GM12801 (cell line): ENCODE measurements around the gene PLCH2.

ENCODE experiments used
- CTCF ChIP-seq: IDR thresholded peaks from one replicate; pipeline ENCODE4 v1.5.1; 2011; ENCODE audit warnings: control low read depth; ENCODE audit not compliant: insufficient read length; ENCODE audit errors: extremely low read depth

Gene PLCH2

GRCh38 chr1:2470290-2471158 is 5.6 kb upstream of the PLCH2 start:
- TF ChIP-seq CTCF, result no peak

GRCh38 chr1:2471159-2471471 is 5.0 kb upstream of the PLCH2 start:
- TF ChIP-seq CTCF, result no peak

DNA sequence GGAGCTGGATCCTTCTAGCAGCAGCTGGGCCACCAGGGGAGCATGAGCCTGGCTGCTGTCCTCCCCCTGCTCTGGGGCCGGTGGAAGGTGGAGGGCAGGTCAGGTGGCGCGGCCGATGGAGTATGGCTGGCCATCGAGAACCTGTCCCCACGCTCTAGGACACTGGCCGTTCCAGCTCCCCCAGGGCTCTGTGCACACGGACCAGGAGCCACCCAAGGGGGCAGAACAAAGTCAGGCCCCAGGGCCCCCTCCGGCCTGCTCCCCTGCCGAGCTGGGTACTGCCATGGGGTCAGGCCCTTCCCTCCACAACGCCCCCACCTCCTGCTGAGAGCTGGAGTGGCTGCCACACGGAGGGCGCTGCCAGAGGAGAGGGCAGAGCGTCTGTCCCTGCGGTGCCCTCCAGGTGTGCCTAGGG is 4.5 kb upstream of the PLCH2 start:
- TF ChIP-seq CTCF, result no peak

DNA sequence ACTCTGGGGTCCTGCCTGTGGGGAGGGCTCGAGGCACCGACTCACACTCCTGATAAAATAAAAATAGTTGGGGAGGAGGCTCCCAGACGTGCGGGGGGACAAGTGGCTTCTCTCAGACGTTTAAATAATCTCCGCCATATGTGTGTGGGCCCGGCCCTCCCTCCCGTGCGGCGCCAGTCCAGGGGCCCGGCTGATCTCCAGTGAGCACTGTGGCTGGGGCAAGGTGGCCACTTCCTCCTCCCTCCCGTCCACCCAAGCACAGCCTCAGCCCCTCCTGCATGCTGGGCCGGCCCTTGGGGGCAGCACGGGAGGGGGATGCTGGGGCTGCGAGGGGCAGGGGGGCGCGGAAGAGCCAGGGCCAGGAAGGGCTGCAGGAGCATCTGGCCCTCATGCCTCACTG is 4.0 kb upstream of the PLCH2 start:
- TF ChIP-seq CTCF, result no peak

- no peak for TF ChIP-seq CTCF
Measured at GRCh38 chr1:2472561-2473177, 3.4 kb upstream of the PLCH2 start.

GRCh38 chr1:2473198-2473597 is 2.9 kb upstream of the PLCH2 start:
- TF ChIP-seq CTCF, result no peak

GRCh38 chr1:2474104-2474844 is 1.8 kb upstream of the PLCH2 start:
- TF ChIP-seq CTCF, result no peak
